GM12892 (cell line): ENCODE measurements around the gene DLG4.

ENCODE experiments used
- POLR2A ChIP-seq: IDR thresholded peaks from 2 replicates; pipeline ENCODE4 v1.6.1; 2011; ENCODE audit warnings: low read depth, low read length, control low read depth
- POLR2AphosphoS5 ChIP-seq: IDR thresholded peaks from 2 replicates; pipeline ENCODE4 v1.6.1; 2011; ENCODE audit warnings: low read depth, low read length, control low read depth
- TAF1 ChIP-seq: IDR thresholded peaks from 2 replicates; pipeline ENCODE4 v1.6.1; 2011; ENCODE audit warnings: low read depth, mild to moderate bottlenecking, control low read depth, low read length, borderline replicate concordance

DNA sequence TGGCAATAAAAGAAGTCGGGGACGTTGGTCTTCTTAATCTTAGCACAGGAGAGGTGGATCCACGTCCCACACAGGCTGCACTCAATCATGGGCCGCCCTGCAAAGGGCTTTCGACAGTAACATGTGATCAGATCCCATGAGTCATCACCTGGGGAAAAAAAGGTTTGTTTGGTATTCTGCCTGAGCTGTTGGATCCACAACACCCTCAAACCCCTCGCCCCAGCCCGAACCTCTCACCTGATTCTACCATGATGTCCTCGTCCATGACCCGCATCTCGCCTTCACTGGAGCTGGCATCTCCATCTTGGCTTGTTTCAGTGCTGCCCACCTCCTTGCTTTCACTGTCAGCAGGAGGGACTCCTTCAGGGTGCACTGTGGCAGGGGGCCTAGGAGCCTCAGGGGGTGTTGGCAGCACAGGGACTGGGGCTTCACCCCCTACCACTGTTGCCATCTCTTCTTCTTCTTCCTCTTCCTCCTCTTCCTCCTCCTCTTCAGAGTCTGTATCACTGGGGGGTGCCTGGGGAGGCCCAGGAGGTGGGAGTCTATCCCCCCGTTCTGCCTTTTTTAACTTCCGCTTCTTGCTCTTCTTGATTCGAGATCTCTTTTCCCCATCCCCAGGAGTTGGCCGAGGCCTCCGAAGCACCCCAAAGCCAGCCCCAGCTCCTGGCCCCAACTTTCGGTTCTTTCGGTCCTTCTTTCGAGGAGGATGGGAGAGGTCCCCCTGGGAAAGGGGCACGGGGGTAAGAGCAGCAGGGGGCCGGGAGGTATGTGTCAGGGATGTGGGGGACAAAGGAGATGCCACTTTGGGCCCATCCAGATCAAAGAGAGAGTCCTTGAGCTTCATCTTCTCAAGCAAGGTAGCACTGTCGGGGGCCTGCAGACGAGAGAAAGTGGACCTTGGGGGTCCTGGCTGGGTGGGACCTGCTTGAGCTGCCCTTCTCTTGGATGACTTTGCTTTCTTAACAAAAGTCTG is 16.3 kb upstream of the DLG4 start:
- TF ChIP-seq POLR2A (no peak), POLR2AphosphoS5 (no peak), TAF1 (no peak)
